HG02938 (cell line): ENCODE results near the gene DDX27.

ENCODE experiments used
- ATAC-seq: cut with Tn5 transposase; IDR thresholded peaks from one replicate; pipeline ENCODE4 v1.9.1; 2021; ENCODE audit warnings: mild to moderate bottlenecking, moderate library complexity; ENCODE audit not compliant: unreplicated experiment

Gene DDX27

DNA sequence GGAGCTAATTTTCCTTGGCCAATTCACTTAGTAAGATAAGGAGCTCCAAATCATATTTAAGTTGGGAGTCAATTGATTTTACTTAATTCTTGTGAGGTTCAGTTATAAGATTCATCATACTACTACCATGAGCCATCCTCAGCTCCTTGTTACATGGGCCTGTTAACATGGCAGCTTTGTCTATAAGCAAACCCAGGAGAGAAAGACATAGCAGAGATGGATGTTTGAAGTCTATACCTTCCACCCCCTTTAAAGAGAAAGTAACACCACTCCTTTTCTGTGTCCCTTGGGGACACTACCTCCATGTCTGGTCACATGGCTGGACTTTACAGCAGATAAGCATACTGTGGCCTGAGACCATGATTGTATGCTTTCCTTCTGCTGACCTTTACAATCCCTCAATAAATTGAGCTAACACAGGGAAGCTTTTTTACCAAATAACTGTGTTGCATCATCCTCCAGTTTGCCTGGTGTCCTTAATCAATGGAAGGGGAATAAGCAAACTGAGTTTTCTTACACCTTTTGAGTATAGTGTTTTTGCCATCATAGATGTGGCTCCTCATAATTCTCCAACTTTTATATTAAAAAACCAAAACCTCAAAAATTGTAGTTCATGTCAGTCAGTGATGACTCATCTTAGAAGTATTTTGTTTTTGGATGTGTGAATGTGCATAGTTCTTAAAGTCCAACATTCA, 68.5 kb downstream of the DDX27 start:
- ATAC-seq, result no peak

DNA sequence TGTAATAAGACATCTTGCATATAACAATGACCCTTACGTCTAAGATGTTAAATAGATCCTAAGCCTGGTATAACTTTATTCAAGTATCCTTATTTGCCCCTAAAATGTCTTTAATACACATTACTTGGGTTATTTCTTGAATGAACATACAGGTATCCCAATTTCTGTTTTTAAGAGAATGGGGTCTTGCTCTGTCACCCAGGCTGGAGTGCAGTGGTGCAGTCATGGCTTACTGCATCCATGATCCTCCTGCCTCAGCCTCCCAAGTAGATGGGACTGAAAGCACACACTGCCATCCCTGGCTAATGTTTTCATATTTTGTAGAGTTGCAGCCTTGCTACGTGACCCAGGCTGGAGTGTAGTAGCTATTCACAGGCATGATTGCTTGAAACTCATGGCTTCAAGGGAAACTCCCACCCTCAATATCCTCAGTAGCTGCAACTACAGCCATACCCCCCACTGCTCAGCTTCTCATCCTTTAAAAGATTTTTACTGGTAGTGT, 69.1 kb downstream of the DDX27 start:
- ATAC-seq, result no peak

DNA sequence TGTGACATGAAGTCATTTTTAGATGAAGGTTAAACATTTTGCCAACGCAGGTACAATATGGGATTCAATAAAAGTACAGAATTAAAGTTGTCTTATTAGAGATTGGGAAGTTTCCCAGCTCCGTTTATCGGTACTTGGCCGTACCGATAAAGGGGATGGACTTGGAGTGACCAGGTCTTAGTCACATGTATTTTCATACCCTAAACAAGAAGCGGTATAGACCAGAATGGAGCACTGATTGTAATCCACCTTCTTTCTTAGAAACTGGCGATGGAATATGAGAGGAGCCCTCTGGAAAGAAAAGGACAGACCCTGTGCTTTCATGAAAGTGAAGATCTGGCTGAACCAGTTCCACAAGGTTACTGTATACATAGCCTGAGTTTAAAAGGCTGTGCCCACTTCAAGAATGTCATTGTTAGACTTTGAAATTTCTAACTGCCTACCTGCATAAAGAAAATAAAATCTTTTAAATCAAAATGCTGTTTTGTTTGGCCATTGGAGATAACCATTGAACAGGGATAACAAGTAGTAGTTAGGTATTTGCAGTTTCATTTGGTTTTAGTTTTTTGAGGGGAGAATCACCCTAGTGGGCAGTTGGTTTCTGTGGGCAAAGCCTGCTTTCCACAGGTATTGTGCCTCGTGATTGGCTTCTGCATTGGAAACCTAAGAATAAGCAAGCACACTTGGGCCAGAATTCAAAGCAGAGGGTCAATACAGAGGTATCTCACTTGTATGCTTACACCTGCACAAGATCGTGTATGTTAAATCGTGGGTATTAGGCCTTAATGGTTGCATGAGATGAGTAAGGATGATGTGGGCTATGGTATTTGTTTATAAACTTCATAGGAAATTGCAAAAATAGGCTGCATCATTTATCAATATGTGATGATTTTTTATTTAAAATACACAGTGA, 69.8 kb downstream of the DDX27 start:
- no peak for ATAC-seq

DNA sequence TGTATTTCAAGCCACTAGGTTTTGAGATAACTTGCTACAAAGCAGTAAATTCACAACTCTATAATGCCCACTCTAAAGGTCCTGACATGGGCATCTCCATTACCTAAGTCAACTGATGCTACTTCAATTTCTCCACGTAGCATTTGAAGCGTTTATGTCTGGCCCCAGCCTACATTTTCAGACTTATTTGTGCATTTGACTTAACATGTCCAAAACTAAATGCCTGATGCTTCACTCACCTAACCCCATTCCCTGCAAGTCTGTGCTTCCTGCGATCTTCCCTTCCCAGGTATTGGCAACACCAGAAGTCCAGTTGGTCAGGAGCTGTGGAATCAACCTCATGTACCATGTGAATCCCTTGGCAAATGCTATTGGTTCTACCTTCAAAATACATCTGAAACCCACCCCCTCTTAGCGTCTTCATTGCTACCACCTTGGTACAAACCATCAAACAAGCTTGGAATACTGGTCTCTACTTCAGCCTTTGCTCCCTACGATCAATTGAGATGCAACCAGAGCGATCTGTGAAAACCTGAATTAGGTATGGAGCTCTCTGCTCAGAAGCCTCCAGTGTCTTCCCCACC, 71.5 kb downstream of the DDX27 start:
- ATAC-seq, result no peak

DNA sequence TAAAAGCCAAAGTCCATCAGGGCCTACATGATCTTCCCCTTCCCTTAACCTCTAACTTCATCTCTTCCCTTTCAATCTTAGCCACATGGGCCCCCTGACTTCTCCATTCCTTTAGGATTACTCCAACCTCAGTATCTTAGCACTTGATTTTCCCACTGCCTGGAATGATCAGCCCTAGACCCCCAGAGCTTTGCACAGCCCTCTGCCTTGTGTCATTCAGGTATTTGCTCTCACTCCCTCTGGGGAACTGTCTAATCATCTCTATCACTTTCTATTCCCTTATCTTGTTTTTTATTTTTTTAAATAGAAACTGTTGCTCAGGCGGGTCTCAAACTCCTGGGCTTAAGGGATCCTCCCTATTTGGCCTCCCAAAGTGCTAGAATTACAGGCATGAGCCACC, 72.0 kb downstream of the DDX27 start:
- no peak for ATAC-seq

DNA sequence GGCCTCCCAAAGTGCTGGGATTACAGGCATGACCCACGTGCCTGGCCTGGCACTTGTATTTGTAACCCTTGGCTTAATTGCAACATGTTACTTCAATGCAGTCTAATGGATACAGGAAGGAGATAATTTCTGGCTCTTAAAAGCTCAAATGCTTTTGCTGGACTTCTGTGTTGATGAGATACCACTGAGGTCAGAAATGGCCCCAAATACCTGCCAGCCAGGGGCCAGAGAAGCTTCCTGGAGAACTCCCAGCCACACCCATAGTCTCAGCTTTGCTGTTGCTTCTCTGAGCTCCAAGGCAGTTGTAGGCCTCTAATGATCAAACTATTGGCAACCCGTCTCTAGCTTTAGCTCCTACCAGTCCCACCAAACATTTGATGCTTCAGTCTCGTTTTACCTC, 72.8 kb downstream of the DDX27 start:
- ATAC-seq, result no peak

DNA sequence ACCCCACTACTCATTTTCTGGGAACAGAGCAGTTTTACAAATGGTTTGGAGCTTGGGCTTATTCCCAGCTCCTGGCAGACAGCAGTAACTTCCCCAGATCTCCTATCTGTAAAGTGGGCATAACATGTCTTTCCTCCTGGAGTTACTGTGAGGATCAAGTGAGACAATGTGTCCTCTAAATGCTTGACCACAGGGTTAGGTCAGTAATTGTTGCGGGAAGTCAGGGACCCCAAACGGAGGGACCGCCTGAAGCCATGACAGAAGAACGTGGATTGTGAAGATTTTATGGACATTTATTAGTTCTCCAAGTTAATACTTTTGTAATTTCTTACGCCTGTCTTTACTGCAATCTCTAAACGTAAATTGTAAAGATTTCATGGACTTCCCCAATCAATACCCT, 73.9 kb downstream of the DDX27 start:
- no peak for ATAC-seq
